T-helper 1 cell treated with Interleukin-12 subunit alpha and Interleukin-12 subunit beta and Interleukin-4 antibody, amounts not matched to agents 30 μg/mL and 1 μg/mL, for 36 hours (primary cell): Measurements from ENCODE around the gene SPTBN4.
"Not testable (repeated sequence)": the region's sequence is repeated elsewhere in the genome, so short reads cannot be mapped to it uniquely, and the experiment has no call there.

Experiments
- H3K27ac Mint-ChIP-seq: one replicate; pipeline ENCODE4 v1.8.0; 2021; ENCODE audit warnings: mild to moderate bottlenecking, mixed read lengths
- H3K27me3 Mint-ChIP-seq: one replicate; pipeline ENCODE4 v1.8.0; 2021; ENCODE audit warnings: low read depth, mixed read lengths
- H3K36me3 Mint-ChIP-seq: one replicate; pipeline ENCODE4 v1.8.0; 2021; ENCODE audit warnings: low read depth, mixed read lengths
- H3K4me1 Mint-ChIP-seq: one replicate; pipeline ENCODE4 v1.8.0; 2021; ENCODE audit warnings: low read depth, mixed read lengths
- H3K4me3 Mint-ChIP-seq: one replicate; pipeline ENCODE4 v1.8.0; 2021; ENCODE audit warnings: mild to moderate bottlenecking, moderate library complexity, mixed read lengths
- H3K9me3 Mint-ChIP-seq: one replicate; pipeline ENCODE4 v1.8.0; 2021; ENCODE audit warnings: mixed read lengths

Gene SPTBN4

GRCh38 chr19:40449506-40449905 is 17.3 kb upstream of the SPTBN4 start:
- H3K4me1 Mint-ChIP-seq: peaks cover 3% of the 10 kb centered on the region
- H3K27ac Mint-ChIP-seq: no peak overlapping the region
- H3K36me3 Mint-ChIP-seq: peaks cover 2% of the 10 kb centered on the region
- H3K9me3 Mint-ChIP-seq: no peaks in the 10 kb centered on the region
- no peaks in the 10 kb centered on the region for H3K27me3 Mint-ChIP-seq
- H3K4me3 Mint-ChIP-seq: no peak overlapping the region

GRCh38 chr19:40450664-40451063 is 16.1 kb upstream of the SPTBN4 start:
- Mint-ChIP-seq H3K36me3 (peaks cover 2% of the 10 kb centered on the region), H3K4me3 (no peak overlapping the region), H3K9me3 (no peaks in the 10 kb centered on the region), H3K27me3 (no peaks in the 10 kb centered on the region), H3K27ac (no peak overlapping the region), H3K4me1 (no peaks in the 10 kb centered on the region)

GRCh38 chr19:40452016-40452415 is 14.8 kb upstream of the SPTBN4 start:
- Mint-ChIP-seq H3K4me3 (no peak overlapping the region), H3K36me3 (peaks cover 2% of the 10 kb centered on the region), H3K27me3 (no peaks in the 10 kb centered on the region), H3K9me3 (no peaks in the 10 kb centered on the region), H3K27ac (no peak overlapping the region), H3K4me1 (no peaks in the 10 kb centered on the region)

- no peak overlapping the region for H3K27ac Mint-ChIP-seq
- peaks cover 2% of the 10 kb centered on the region for H3K36me3 Mint-ChIP-seq
- H3K4me3 Mint-ChIP-seq: no peak overlapping the region
- no peaks in the 10 kb centered on the region for H3K27me3 Mint-ChIP-seq
- H3K9me3 Mint-ChIP-seq: no peaks in the 10 kb centered on the region
- no peaks in the 10 kb centered on the region for H3K4me1 Mint-ChIP-seq
These were observed 13.6 kb upstream of the SPTBN4 start for GRCh38 chr19:40453151-40453735.

GRCh38 chr19:40453943-40454342 is 12.9 kb upstream of the SPTBN4 start:
- not testable (repeated sequence) for H3K27ac Mint-ChIP-seq, H3K36me3 Mint-ChIP-seq, H3K4me3 Mint-ChIP-seq, H3K9me3 Mint-ChIP-seq, H3K27me3 Mint-ChIP-seq, H3K4me1 Mint-ChIP-seq

- Mint-ChIP-seq H3K36me3 (no peaks in the 10 kb centered on the region), H3K27me3 (no peaks in the 10 kb centered on the region), H3K27ac (no peak overlapping the region)
These were observed 9.8 kb upstream of the SPTBN4 start for GRCh38 chr19:40457048-40457447.

GRCh38 chr19:40457953-40458596 is 8.7 kb upstream of the SPTBN4 start:
- Mint-ChIP-seq H3K27ac (no peak overlapping the region), H3K4me3 (no peak overlapping the region), H3K36me3 (no peaks in the 10 kb centered on the region), H3K27me3 (no peaks in the 10 kb centered on the region), H3K4me1 (peaks cover 5% of the 10 kb centered on the region), H3K9me3 (no peaks in the 10 kb centered on the region)

More at GRCh38 chr19:40457048-40457447, 9.8 kb upstream of the SPTBN4 start:
- H3K9me3 Mint-ChIP-seq: no peaks in the 10 kb centered on the region
- H3K4me1 Mint-ChIP-seq: peaks cover 2% of the 10 kb centered on the region
- no peak overlapping the region for H3K4me3 Mint-ChIP-seq

- Mint-ChIP-seq H3K27ac (no peak overlapping the region), H3K4me3 (no peak overlapping the region), H3K9me3 (no peaks in the 10 kb centered on the region), H3K36me3 (no peaks in the 10 kb centered on the region), H3K4me1 (peaks cover 5% of the 10 kb centered on the region), H3K27me3 (no peaks in the 10 kb centered on the region)
These were observed 8.2 kb upstream of the SPTBN4 start for GRCh38 chr19:40458597-40458974.

- H3K36me3 Mint-ChIP-seq: no peaks in the 10 kb centered on the region
- H3K4me1 Mint-ChIP-seq: peaks cover 9% of the 10 kb centered on the region
- H3K27ac Mint-ChIP-seq: no peak overlapping the region
- H3K4me3 Mint-ChIP-seq: no peak overlapping the region
- no peaks in the 10 kb centered on the region for H3K27me3 Mint-ChIP-seq
- no peaks in the 10 kb centered on the region for H3K9me3 Mint-ChIP-seq
These were observed 6.6 kb upstream of the SPTBN4 start for GRCh38 chr19:40460185-40460584.

GRCh38 chr19:40461669-40462221 is 5.1 kb upstream of the SPTBN4 start:
- Mint-ChIP-seq H3K4me1 (peaks cover 20% of the 10 kb centered on the region), H3K36me3 (peaks cover 6% of the 10 kb centered on the region), H3K4me3 (no peak overlapping the region)

GRCh38 chr19:40463587-40464037 is 3.2 kb upstream of the SPTBN4 start:
- not testable (repeated sequence) for H3K9me3 Mint-ChIP-seq, H3K27ac Mint-ChIP-seq, H3K36me3 Mint-ChIP-seq
- H3K4me1 Mint-ChIP-seq: peaks cover 20% of the 10 kb centered on the region
- peak overlapping the region; percentile 25 for H3K4me3 Mint-ChIP-seq
- H3K27me3 Mint-ChIP-seq: peaks cover 22% of the 10 kb centered on the region

More at GRCh38 chr19:40461669-40462221, 5.1 kb upstream of the SPTBN4 start:
- Mint-ChIP-seq H3K9me3 (no peaks in the 10 kb centered on the region), H3K27me3 (peaks cover 10% of the 10 kb centered on the region), H3K27ac (no peak overlapping the region)

- no peaks in the 10 kb centered on the region for H3K9me3 Mint-ChIP-seq
- peaks cover 20% of the 10 kb centered on the region for H3K4me1 Mint-ChIP-seq
- H3K4me3 Mint-ChIP-seq: peak overlapping the region; percentile 80
- H3K36me3 Mint-ChIP-seq: peaks cover 6% of the 10 kb centered on the region
- no peak overlapping the region for H3K27ac Mint-ChIP-seq
- peaks cover 29% of the 10 kb centered on the region for H3K27me3 Mint-ChIP-seq
These were observed 2.5 kb upstream of the SPTBN4 start for GRCh38 chr19:40464059-40465024.

GRCh38 chr19:40465025-40465556 is 1.7 kb upstream of the SPTBN4 start:
- Mint-ChIP-seq H3K36me3 (peaks cover 6% of the 10 kb centered on the region), H3K4me1 (peaks cover 20% of the 10 kb centered on the region), H3K27me3 (peaks cover 29% of the 10 kb centered on the region), H3K9me3 (no peaks in the 10 kb centered on the region), H3K27ac (peak overlapping the region; percentile 61), H3K4me3 (peak overlapping the region; percentile 80)

GRCh38 chr19:40465557-40466218 is 1.1 kb upstream of the SPTBN4 start, which contains the start of gene BLVRB:
Gene BLVRB, minus strand, starts transcription at chr19:40465745. Its CDS starts 57 bp downstream, at chr19:40465688.
- Mint-ChIP-seq H3K27ac (peak within 1 kb of the TSS; percentile 61), H3K9me3 (no peaks in the 10 kb centered on the region), H3K36me3 (peaks cover 6% of the 10 kb centered on the region), H3K4me1 (peaks cover 20% of the 10 kb centered on the region), H3K4me3 (peak within 1 kb of the TSS; percentile 80), H3K27me3 (peaks cover 29% of the 10 kb centered on the region)
